Sigmoid colon (tissue), 7 donors: ENCODE measurements around the gene CLCA4. TPM values are rescaled to one million over a fixed set of nuclear protein-coding genes. Genes with fewer than 3 reads are reported as not detected.

ENCODE experiments used
- DNase-seq: peaks from one replicate; pipeline ENCODE4 v3.0.0-alpha.2; 2019
- H3K27ac ChIP-seq, 4 donors: fragments of 200-600 bp; sonication (generic); one replicate each; pipeline ENCODE4 v1.5.1; 2016 to 2019; ENCODE audit warnings: mild to moderate bottlenecking in 1 of 4
- H3K27me3 ChIP-seq, 3 donors: fragments of 200-600 bp; sonication (generic); one replicate each; pipeline ENCODE4 v1.5.1; 2019; ENCODE audit warnings: mild to moderate bottlenecking in 1 of 3
- H3K36me3 ChIP-seq, 4 donors: fragments of 200-600 bp; sonication (generic); one replicate each; pipeline ENCODE4 v1.5.1; 2016 to 2019
- H3K4me1 ChIP-seq, 4 donors: fragments of 200-600 bp; sonication (generic); one replicate each; pipeline ENCODE4 v1.5.1; 2017 to 2019
- H3K4me3 ChIP-seq, 4 donors: fragments of 200-600 bp; sonication (generic); one replicate each; pipeline ENCODE4 v1.5.1; 2017 to 2019; ENCODE audit warnings: mild to moderate bottlenecking in 2 of 4, moderate library complexity in 1 of 4
- H3K9me3 ChIP-seq, 4 donors: fragments of 200-600 bp in 3 of 4; sonication (generic) in 3 of 4; one replicate each; pipeline versions ENCODE4 v1.5.1 to v1.6.1; 2013 to 2019
- EP300 ChIP-seq, 4 donors: sonication (generic); formaldehyde crosslinking; IDR thresholded peaks; one replicate each; pipeline ENCODE4 v1.6.1; 2017; ENCODE audit warnings: antibody characterized with exemption in 4 of 4
- POLR2A ChIP-seq, 2 donors: fragments of 450-650 bp; IDR thresholded peaks; one replicate each; pipeline ENCODE4 v1.6.1; 2016; ENCODE audit warnings: antibody characterized with exemption in 2 of 2, mild to moderate bottlenecking in 2 of 2, moderate library complexity in 2 of 2
- POLR2AphosphoS5 ChIP-seq, 4 donors: sonication (generic); formaldehyde crosslinking; IDR thresholded peaks; one replicate each; pipeline ENCODE4 v1.6.1; 2017; ENCODE audit warnings: antibody characterized with exemption in 4 of 4
- WGBS, 2 donors: extraction: QIAGEN DNeasy Blood & Tissue Kit; methylation state at CpG; one replicate each; pipeline ENCODE4 v1.1.7; 2013; 5-methylcytosine and 5-hydroxymethylcytosine counted together
- intact Hi-C: fragments of 100-400 bp; cut with DNase I; formaldehyde crosslinking; loops from one replicate; pipeline ENCODE4 v1.15.1; 2023
- polyA plus RNA-seq, 3 donors: library from polyadenylated mRNA; stranded (reverse); fragments of 200-250 nt; gene quantifications; one replicate each; pipeline ENCODE4 v1.2.3, GENCODE V29; 2013
- total RNA-seq, 4 donors: library from RNA; depleted of rRNA; stranded (reverse); fragments of >200 nt; gene quantifications; one replicate each; pipeline ENCODE4 v1.1.0, GENCODE V29; 2016
- TF ChIP-seq, protein P1 (sequence below), 4 experiments: fragments of 450-650 bp in 3 of 4; fragments of 200-600 bp in 1 of 4; IDR thresholded peaks; one replicate each; pipeline ENCODE4 v1.5.1; 2016 to 2019; ENCODE audit warnings: antibody characterized with exemption in 4 of 4, mild to moderate bottlenecking in 3 of 4, moderate library complexity in 2 of 4
- donor health status: healthy with polysubstance abuse.
- donor health status: Bipolar disorder and iron deficiency.
- donor health status: healthy.

CLCA4 gene
- total and polyA plus RNA-seq, 7 donors: 1.7 to 854 (median 168) TPM; not detected in 2

DNA sequence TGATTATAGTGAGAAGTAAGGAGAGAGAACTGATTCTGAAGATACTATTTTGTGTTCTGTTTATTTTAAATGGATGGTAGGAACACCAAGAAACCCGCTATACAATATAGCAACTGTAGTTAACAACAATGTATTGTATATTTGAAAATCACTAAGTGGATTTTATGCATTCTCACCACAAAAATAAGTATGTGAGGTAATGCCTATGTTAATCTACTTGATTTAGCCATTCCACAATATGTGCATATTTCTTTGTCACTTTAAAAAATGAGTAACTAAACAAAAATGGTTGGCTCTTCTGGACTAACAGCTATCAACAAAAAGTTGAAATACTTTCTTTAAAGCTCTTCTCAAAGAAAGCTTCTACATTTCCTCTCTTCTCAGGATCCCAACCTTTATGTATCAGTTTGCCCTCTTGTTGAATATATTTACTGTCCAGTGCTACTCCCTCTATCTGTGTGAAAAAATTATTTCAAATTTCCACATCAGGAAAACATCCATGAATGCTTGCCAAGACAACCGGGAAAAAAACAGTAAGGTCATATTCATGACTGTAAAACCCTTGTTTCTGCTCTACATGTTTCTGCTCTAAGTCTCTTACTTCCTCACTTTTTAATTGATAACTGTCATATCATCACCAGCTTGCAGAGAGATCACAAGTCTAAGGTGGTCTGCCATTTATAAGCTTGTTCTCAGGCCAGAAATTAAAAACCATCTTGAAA lies 27.0 kb downstream of the CLCA4 start:
- Histone ChIP-seq H3K4me1 (no peaks in the 10 kb centered on the region), H3K9me3 (no peaks in the 10 kb centered on the region), H3K36me3 (no peaks in the 10 kb centered on the region), H3K4me3 (no peak overlapping the region), H3K27me3 (no peaks in the 10 kb centered on the region), H3K27ac (no peak overlapping the region)
- WGBS, 2 donors: 76 to 82% methylated on average over 2 of the region's 2 CpGs
- intact Hi-C loops: no loop called here
- TF ChIP-seq POLR2A (IDR thresholded peaks at IDR 0.05) (no peak), POLR2AphosphoS5 (IDR thresholded peaks at IDR 0.05) (no peak), EP300 (IDR thresholded peaks at IDR 0.05) (no peak)
- TF ChIP-seq, protein P1, sequence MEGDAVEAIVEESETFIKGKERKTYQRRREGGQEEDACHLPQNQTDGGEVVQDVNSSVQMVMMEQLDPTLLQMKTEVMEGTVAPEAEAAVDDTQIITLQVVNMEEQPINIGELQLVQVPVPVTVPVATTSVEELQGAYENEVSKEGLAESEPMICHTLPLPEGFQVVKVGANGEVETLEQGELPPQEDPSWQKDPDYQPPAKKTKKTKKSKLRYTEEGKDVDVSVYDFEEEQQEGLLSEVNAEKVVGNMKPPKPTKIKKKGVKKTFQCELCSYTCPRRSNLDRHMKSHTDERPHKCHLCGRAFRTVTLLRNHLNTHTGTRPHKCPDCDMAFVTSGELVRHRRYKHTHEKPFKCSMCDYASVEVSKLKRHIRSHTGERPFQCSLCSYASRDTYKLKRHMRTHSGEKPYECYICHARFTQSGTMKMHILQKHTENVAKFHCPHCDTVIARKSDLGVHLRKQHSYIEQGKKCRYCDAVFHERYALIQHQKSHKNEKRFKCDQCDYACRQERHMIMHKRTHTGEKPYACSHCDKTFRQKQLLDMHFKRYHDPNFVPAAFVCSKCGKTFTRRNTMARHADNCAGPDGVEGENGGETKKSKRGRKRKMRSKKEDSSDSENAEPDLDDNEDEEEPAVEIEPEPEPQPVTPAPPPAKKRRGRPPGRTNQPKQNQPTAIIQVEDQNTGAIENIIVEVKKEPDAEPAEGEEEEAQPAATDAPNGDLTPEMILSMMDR (IDR thresholded peaks at IDR 0.05): no peak
- no peak for DNase-seq

DNA sequence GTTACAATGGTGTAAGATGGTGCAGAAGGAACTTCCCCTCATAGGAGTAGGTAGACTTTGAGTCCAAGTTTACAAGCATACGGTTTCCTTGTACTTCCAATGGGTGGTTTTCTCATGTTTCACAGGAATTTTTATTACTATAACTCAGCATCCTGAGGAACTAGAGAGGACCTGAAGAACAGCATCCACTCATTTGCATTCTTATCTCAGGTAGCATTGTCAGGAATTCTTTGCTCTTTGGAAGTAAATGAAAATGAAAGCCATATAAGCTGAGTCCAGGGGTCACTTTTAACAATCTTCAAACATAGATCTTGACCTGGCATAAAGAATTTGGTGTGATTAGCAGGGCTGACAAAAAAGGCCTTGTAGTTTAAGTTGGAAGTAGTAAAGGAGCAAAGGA lies 34.4 kb downstream of the CLCA4 start:
- TF ChIP-seq POLR2A (IDR thresholded peaks at IDR 0.05): no peak
- TF ChIP-seq EP300 (IDR thresholded peaks at IDR 0.05): no peak
- TF ChIP-seq POLR2AphosphoS5 (IDR thresholded peaks at IDR 0.05): no peak
- TF ChIP-seq, protein P1 (IDR thresholded peaks at IDR 0.05): no peak
- 15 to 47% methylated on average over 1 of the region's 1 CpG for WGBS, 2 donors
- H3K36me3 ChIP-seq: no peaks in the 10 kb centered on the region
- no peaks in the 10 kb centered on the region for H3K9me3 ChIP-seq
- H3K27me3 ChIP-seq: no peaks in the 10 kb centered on the region
- no peak overlapping the region for H3K4me3 ChIP-seq
- H3K4me1 ChIP-seq: no peaks in the 10 kb centered on the region
- no peak for DNase-seq
- intact Hi-C loops: no loop called here
- no peak overlapping the region for H3K27ac ChIP-seq

DNA sequence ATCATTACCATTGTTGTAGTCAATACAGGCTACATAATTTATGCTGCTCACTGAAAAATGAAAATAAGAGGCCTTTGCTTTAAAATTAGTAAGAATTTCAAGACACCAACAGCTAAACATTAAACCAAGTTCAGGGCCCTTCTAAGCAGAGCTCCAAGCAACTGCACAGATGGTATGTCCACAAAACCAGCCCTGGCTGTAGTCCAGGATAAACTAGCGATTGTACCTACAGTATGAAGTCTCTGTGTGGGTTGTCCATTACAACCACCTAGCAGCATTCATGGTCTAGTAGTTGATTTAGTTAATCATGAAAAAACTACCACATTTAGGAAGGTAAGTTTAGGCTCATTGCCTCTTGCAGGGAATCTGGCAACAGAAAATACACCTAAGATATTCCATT lies 35.3 kb downstream of the CLCA4 start:
- Histone ChIP-seq H3K27ac (no peak overlapping the region), H3K36me3 (no peaks in the 10 kb centered on the region), H3K9me3 (no peaks in the 10 kb centered on the region), H3K4me3 (no peak overlapping the region), H3K4me1 (no peaks in the 10 kb centered on the region), H3K27me3 (no peaks in the 10 kb centered on the region)
- TF ChIP-seq POLR2AphosphoS5 (IDR thresholded peaks at IDR 0.05) (no peak), POLR2A (IDR thresholded peaks at IDR 0.05) (no peak), EP300 (IDR thresholded peaks at IDR 0.05) (no peak)
- TF ChIP-seq, protein P1 (IDR thresholded peaks at IDR 0.05): no peak
- intact Hi-C loops: no loop called here
- 38 to 84% methylated on average over 1 of the region's 1 CpG for WGBS, 2 donors
- no peak for DNase-seq

DNA sequence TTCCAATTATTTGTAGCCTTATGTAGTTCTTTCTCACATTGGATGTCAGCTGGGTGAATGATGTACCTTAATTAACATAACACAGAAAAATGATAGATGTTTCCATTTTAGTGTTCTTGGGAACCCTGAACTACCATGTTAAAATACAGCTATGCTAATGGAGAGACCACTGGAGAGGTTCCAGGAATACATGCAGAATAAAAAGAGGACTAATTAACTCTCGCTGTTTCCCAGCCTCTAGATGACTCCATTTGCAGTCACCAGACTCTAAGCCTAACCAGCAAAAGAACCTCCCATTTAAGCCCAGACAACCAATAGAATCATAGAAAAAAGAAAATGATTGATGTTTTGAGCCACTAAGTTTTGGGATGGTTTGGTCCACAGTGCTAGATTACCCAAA lies 36.2 kb downstream of the CLCA4 start:
- Histone ChIP-seq H3K4me1 (no peaks in the 10 kb centered on the region), H3K27me3 (no peaks in the 10 kb centered on the region), H3K27ac (no peak overlapping the region), H3K9me3 (no peaks in the 10 kb centered on the region), H3K36me3 (no peaks in the 10 kb centered on the region), H3K4me3 (no peak overlapping the region)
- intact Hi-C loops: no loop called here
- DNase-seq: no peak
- TF ChIP-seq POLR2A (IDR thresholded peaks at IDR 0.05): no peak
- TF ChIP-seq POLR2AphosphoS5 (IDR thresholded peaks at IDR 0.05): no peak
- TF ChIP-seq EP300 (IDR thresholded peaks at IDR 0.05): no peak
- TF ChIP-seq, protein P1 (IDR thresholded peaks at IDR 0.05): no peak
- 96 to 97% methylated on average over 1 of the region's 1 CpG for WGBS, 2 donors

DNA sequence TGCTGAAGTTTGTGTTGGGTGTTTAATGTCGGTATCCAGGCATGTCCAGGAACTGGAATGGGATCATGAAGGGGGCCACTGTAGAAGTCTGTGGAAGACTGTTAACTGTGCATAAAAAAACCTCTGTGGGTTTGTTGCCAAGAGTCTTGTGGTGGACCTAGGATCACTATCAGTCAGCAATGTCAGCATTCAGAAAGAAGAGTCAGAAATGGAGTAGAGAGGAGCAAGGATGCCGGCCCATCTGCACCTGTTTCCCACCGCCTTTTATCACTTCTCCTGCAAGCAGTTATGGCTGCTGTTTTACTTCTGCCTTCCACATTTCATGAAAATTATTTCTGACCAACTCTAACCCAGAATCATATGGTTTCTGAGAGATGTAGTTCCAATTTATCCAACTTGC lies 36.7 kb downstream of the CLCA4 start:
- no peaks in the 10 kb centered on the region for H3K27me3 ChIP-seq
- TF ChIP-seq POLR2AphosphoS5 (IDR thresholded peaks at IDR 0.05): no peak
- TF ChIP-seq EP300 (IDR thresholded peaks at IDR 0.05): no peak
- TF ChIP-seq POLR2A (IDR thresholded peaks at IDR 0.05): no peak
- TF ChIP-seq, protein P1 (IDR thresholded peaks at IDR 0.05): no peak
- intact Hi-C loops: no loop called here
- no peaks in the 10 kb centered on the region for H3K9me3 ChIP-seq
- WGBS, 2 donors: 80 to 88% methylated on average over 3 of the region's 3 CpGs
- no peak for DNase-seq
- no peak overlapping the region for H3K4me3 ChIP-seq
- H3K36me3 ChIP-seq: no peaks in the 10 kb centered on the region
- no peaks in the 10 kb centered on the region for H3K4me1 ChIP-seq
- no peak overlapping the region for H3K27ac ChIP-seq
